HG03575 (cell line): ENCODE data around the gene CMTM3.
"Not testable (repeated sequence)": the region's sequence is repeated elsewhere in the genome, so short reads cannot be mapped to it uniquely, and the experiment has no call there.

Source experiments
- ATAC-seq: cut with Tn5 transposase; IDR thresholded peaks from one replicate; pipeline ENCODE4 v1.9.1; 2021; ENCODE audit not compliant: unreplicated experiment, insufficient number of reproducible peaks, low FRiP score; ENCODE audit errors: extremely low read depth

CMTM3 gene

GRCh38 chr16:66580605-66581209 lies 23.8 kb upstream of the CMTM3 start:
- ATAC-seq = no peak

GRCh38 chr16:66581246-66581952 lies 23.1 kb upstream of the CMTM3 start:
- no peak for ATAC-seq

GRCh38 chr16:66585481-66586239 lies 18.8 kb upstream of the CMTM3 start:
- ATAC-seq = no peak

- ATAC-seq = no peak
Observed at GRCh38 chr16:66587881-66588600, 16.5 kb upstream of the CMTM3 start.

- no peak for ATAC-seq
Observed at GRCh38 chr16:66588981-66589713, 15.4 kb upstream of the CMTM3 start.

- ATAC-seq = no peak
Observed at GRCh38 chr16:66590322-66590721, 14.2 kb upstream of the CMTM3 start.

GRCh38 chr16:66591018-66591417 lies 13.5 kb upstream of the CMTM3 start:
- no peak for ATAC-seq

GRCh38 chr16:66592241-66592640 lies 12.3 kb upstream of the CMTM3 start:
- ATAC-seq = no peak

- no peak for ATAC-seq
Observed at GRCh38 chr16:66592814-66593213, 11.7 kb upstream of the CMTM3 start.

GRCh38 chr16:66594739-66595138 lies 9.8 kb upstream of the CMTM3 start:
- no peak for ATAC-seq

GRCh38 chr16:66596559-66596958 lies 7.9 kb upstream of the CMTM3 start:
- not testable (repeated sequence) for ATAC-seq

GRCh38 chr16:66596986-66597848 lies 7.3 kb upstream of the CMTM3 start:
- no peak for ATAC-seq

GRCh38 chr16:66598111-66598510 lies 6.4 kb upstream of the CMTM3 start:
- no peak for ATAC-seq

GRCh38 chr16:66599726-66600125 lies 4.8 kb upstream of the CMTM3 start:
- no peak for ATAC-seq

- no peak for ATAC-seq
Observed at GRCh38 chr16:66600477-66600876, 4.0 kb upstream of the CMTM3 start.

- ATAC-seq = no peak
Observed at GRCh38 chr16:66601471-66601870, 3.0 kb upstream of the CMTM3 start.

- no peak for ATAC-seq
Observed at GRCh38 chr16:66603537-66604375, 748 bp upstream of the CMTM3 start.
